Adrenal gland (tissue), 5 donors: ENCODE results near the gene CHRNB4.

Source experiments
- POLR2A ChIP-seq, 2 donors: fragments of 450-650 bp; IDR thresholded peaks; one replicate each; pipeline ENCODE4 v1.6.1; 2017; ENCODE audit warnings: antibody characterized with exemption in 2 of 2, mild to moderate bottlenecking in 2 of 2, moderate library complexity in 1 of 2
- TF ChIP-seq, protein P1 (sequence below), 6 experiments: fragments of 450-650 bp in 4 of 6; fragments of 200-600 bp in 2 of 6; sonication (generic) in 1 of 6; IDR thresholded peaks; 1 replicate in 5 of 6; 2 replicates in 1 of 6; pipeline versions ENCODE4 v1.5.1 to v1.8.0; 2016 to 2021; ENCODE audit warnings: antibody characterized with exemption in 6 of 6, mild to moderate bottlenecking in 2 of 6, moderate library complexity in 1 of 6
- donor health status: DM: no; HTN: no; CAD: no.

DNA sequence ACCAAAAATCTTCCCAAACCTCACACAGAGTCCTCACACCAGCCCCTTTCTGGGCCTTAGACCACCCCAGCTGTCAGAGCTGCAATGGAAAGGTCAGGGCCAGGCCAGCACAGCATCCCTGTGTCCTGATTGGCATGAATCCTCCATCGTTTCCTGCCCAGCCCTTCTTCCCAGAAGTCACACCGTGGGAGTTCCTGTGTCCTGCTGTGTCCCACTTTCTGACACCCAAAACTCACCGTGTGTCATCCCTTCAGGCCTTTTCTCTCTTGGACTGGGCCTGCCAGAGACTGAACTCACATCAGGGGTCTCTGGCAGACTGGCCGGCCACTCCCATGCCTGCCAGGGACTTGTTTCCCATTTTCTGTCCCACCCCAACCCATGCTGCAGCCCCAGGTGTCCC lies 32.5 kb upstream of the CHRNB4 start:
- TF ChIP-seq, protein P1, sequence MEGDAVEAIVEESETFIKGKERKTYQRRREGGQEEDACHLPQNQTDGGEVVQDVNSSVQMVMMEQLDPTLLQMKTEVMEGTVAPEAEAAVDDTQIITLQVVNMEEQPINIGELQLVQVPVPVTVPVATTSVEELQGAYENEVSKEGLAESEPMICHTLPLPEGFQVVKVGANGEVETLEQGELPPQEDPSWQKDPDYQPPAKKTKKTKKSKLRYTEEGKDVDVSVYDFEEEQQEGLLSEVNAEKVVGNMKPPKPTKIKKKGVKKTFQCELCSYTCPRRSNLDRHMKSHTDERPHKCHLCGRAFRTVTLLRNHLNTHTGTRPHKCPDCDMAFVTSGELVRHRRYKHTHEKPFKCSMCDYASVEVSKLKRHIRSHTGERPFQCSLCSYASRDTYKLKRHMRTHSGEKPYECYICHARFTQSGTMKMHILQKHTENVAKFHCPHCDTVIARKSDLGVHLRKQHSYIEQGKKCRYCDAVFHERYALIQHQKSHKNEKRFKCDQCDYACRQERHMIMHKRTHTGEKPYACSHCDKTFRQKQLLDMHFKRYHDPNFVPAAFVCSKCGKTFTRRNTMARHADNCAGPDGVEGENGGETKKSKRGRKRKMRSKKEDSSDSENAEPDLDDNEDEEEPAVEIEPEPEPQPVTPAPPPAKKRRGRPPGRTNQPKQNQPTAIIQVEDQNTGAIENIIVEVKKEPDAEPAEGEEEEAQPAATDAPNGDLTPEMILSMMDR (IDR thresholded peaks at IDR 0.05) = no peak
- TF ChIP-seq POLR2A (IDR thresholded peaks at IDR 0.05) = no peak
